ENCODE data around the gene PRKCQ.

GRCh38 chr10:6609625-6610024 is 29.5 kb upstream of the PRKCQ start:
- no peak for TF ChIP-seq BHLHE40 (IDR thresholded peaks at IDR 0.05; ENCODE audit: borderline replicate concordance)
- TF ChIP-seq ELF4 (IDR thresholded peaks at IDR 0.05): no peak
- TF ChIP-seq TARDBP (IDR thresholded peaks at IDR 0.05): no peak
- no peak for TF ChIP-seq SUZ12 (IDR thresholded peaks at IDR 0.05)
- TF ChIP-seq SP1 (IDR thresholded peaks at IDR 0.05): no peak
- TF ChIP-seq HDGF (IDR thresholded peaks at IDR 0.05; ENCODE audit: borderline replicate concordance): no peak
- no peak for TF ChIP-seq FOXK2 (IDR thresholded peaks at IDR 0.05)
- TF ChIP-seq LEF1 (IDR thresholded peaks at IDR 0.05; ENCODE audit: borderline replicate concordance): no peak
- TF ChIP-seq FOXA1 (IDR thresholded peaks at IDR 0.05): no peak
- no peak for TF ChIP-seq ZNF384 (IDR thresholded peaks at IDR 0.05)
- TF ChIP-seq FOXM1 (IDR thresholded peaks at IDR 0.05; ENCODE audit: borderline replicate concordance): no peak
- no peak for TF ChIP-seq PKNOX1 (IDR thresholded peaks at IDR 0.05)

All from HEK293T (cell line).